ENCODE results near the gene STIM1. TPM values are rescaled to one million over a fixed set of nuclear protein-coding genes. Genes with fewer than 3 reads are reported as not detected.

The STIM1 gene
- total RNA-seq, 4 donors from 2014 or later: 36.3 to 158 (median 46.1) TPM

- no peak overlapping the region for H3K4me3 ChIP-seq
- H3K36me3 ChIP-seq: no peaks in the 10 kb centered on the region
- DNase-seq: no peak
- TF ChIP-seq POLR2A (IDR thresholded peaks at IDR 0.05): no peak
- TF ChIP-seq CTCF (IDR thresholded peaks at IDR 0.05): no peak
- H3K27ac ChIP-seq: peak overlapping the region in 1 of 4 donors; percentile 14
- H3K9me3 ChIP-seq: no peaks in the 10 kb centered on the region
- peaks cover 6 to 31% (median 17%) of the 10 kb centered on the region in 4 donors for H3K4me1 ChIP-seq
- no peaks in the 10 kb centered on the region for H3K27me3 ChIP-seq
These were observed 47.0 kb downstream of the STIM1 start for GRCh38 chr11:3902441-3902840.

GRCh38 chr11:3903207-3903896 is 47.9 kb downstream of the STIM1 start:
- DNase-seq: no peak
- Histone ChIP-seq H3K4me3 (no peak overlapping the region), H3K4me1 (peaks cover 6 to 31% (median 17%) of the 10 kb centered on the region in 4 donors), H3K9me3 (no peaks in the 10 kb centered on the region), H3K27ac (peak overlapping the region in 1 of 4 donors; percentile 38), H3K27me3 (no peaks in the 10 kb centered on the region), H3K36me3 (no peaks in the 10 kb centered on the region)
- TF ChIP-seq CTCF (IDR thresholded peaks at IDR 0.05) (no peak), POLR2A (IDR thresholded peaks at IDR 0.05) (no peak)

- no peak for TF ChIP-seq POLR2A (IDR thresholded peaks at IDR 0.05)
- TF ChIP-seq CTCF (IDR thresholded peaks at IDR 0.05): no peak
- DNase-seq: no peak
- Histone ChIP-seq H3K4me3 (no peak overlapping the region), H3K4me1 (peaks cover 6 to 31% (median 17%) of the 10 kb centered on the region in 4 donors), H3K27me3 (no peaks in the 10 kb centered on the region), H3K27ac (peak overlapping the region in 1 of 4 donors; percentile 19), H3K9me3 (no peaks in the 10 kb centered on the region), H3K36me3 (no peaks in the 10 kb centered on the region)
These were observed 48.8 kb downstream of the STIM1 start for GRCh38 chr11:3904228-3904627.

- no peak for DNase-seq
- no peak for TF ChIP-seq CTCF (IDR thresholded peaks at IDR 0.05)
- TF ChIP-seq POLR2A (IDR thresholded peaks at IDR 0.05): no peak
- Histone ChIP-seq H3K27me3 (no peaks in the 10 kb centered on the region), H3K4me3 (no peak overlapping the region), H3K4me1 (peaks cover 6 to 31% (median 17%) of the 10 kb centered on the region in 4 donors), H3K36me3 (no peaks in the 10 kb centered on the region), H3K27ac (no peak overlapping the region), H3K9me3 (no peaks in the 10 kb centered on the region)
These were observed 49.9 kb downstream of the STIM1 start for GRCh38 chr11:3905080-3905953.

- DNase-seq: no peak
- no peaks in the 10 kb centered on the region for H3K9me3 ChIP-seq
- H3K27me3 ChIP-seq: no peaks in the 10 kb centered on the region
- H3K27ac ChIP-seq: no peak overlapping the region
- H3K4me3 ChIP-seq: no peak overlapping the region
- TF ChIP-seq CTCF (IDR thresholded peaks at IDR 0.05): no peak
- TF ChIP-seq POLR2A (IDR thresholded peaks at IDR 0.05): no peak
- H3K36me3 ChIP-seq: no peaks in the 10 kb centered on the region
- H3K4me1 ChIP-seq: peaks cover 6 to 31% (median 17%) of the 10 kb centered on the region in 4 donors
These were observed 50.7 kb downstream of the STIM1 start for GRCh38 chr11:3906166-3906565.

All from Peyer's patch (tissue), 4 donors.